AG08395 (cell line): ENCODE results near the gene GNMT.
A peak's percentile ranks its signal among the peaks of the same experiment; 100 is the strongest.

Experiments used
- DNase-seq: peaks from one replicate; pipeline ENCODE4 v3.0.0; 2012; ENCODE audit warnings: mixed read lengths, low spot score

GNMT gene

GRCh38 chr6:43013097-43013842, 52.7 kb downstream of the GNMT start:
- peak; percentile 24 for DNase-seq
